Activated naive CD4-positive, alpha-beta T cell treated with anti-CD3 and anti-CD28 coated beads, Interleukin-2, amount 10 ng/mL, durations not matched to agents 7 days and 5 days (primary cell): Measurements from ENCODE around the gene ZNF423.

ENCODE experiments used
- CTCF ChIA-PET: fragments of 350-600 bp; sonication (Branson Sonifier 250); formaldehyde crosslinking; loops from one replicate; lab custom pipeline; 2021; ENCODE audit warnings: antibody characterized with exemption; lab: Charles Lee
- DNase-seq: peaks from one replicate; pipeline ENCODE4 v3.0.0-alpha.2; 2020
- H3K27ac Mint-ChIP-seq: one replicate; pipeline ENCODE4 v1.8.0; 2021; ENCODE audit warnings: mild to moderate bottlenecking, moderate library complexity, mixed read lengths
- H3K27me3 Mint-ChIP-seq: one replicate; pipeline ENCODE4 v1.8.0; 2021; ENCODE audit warnings: mild to moderate bottlenecking, mixed read lengths
- H3K36me3 Mint-ChIP-seq: one replicate; pipeline ENCODE4 v1.8.0; 2021; ENCODE audit warnings: mixed read lengths
- H3K4me1 Mint-ChIP-seq: one replicate; pipeline ENCODE4 v1.8.0; 2021; ENCODE audit warnings: mixed read lengths
- H3K4me3 Mint-ChIP-seq: one replicate; pipeline ENCODE4 v1.8.0; 2021; ENCODE audit warnings: mild to moderate bottlenecking, moderate library complexity, mixed read lengths
- H3K9me3 Mint-ChIP-seq: one replicate; pipeline ENCODE4 v1.8.0; 2021; ENCODE audit warnings: mixed read lengths

Gene ZNF423

DNA sequence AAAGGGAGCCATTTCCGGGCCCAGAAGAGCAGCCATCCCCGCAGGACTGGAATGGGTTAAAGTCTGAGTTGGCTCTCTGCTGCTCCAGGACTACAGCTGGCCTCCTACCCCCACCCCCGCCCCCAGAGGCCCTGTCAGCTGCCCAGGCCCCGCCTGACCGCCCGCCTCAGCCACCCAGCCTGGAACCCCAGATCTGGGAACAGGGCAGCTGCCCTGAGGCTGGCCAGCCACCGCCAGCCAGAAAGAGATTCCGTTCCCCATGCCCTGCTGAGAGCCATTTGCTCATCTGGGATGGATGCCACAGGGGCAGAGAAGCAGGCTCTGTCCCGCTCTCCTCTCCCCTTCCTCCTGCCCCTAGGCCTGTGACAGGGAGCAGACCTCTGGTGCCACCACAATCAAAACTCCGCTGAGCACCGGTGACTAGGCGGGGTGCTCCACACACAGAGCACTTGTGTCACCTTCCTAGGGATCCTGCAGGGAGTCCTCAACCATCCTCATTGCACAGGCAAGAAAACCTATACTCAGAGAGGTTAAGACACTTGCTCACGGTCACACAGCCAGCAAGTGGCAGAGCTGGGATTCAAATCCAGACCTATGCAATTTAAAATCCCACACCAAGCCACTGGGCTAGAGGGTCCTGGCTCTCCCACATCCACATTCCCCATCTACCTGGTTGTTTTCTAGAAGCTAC lies 44.1 kb downstream of the ZNF423 start:
- H3K4me1 Mint-ChIP-seq, result no peaks in the 10 kb centered on the region
- no peak for DNase-seq
- no peak overlapping the region for H3K27ac Mint-ChIP-seq
- H3K27me3 Mint-ChIP-seq, result peaks cover 5% of the 10 kb centered on the region
- H3K36me3 Mint-ChIP-seq, result no peaks in the 10 kb centered on the region
- no peak overlapping the region for H3K4me3 Mint-ChIP-seq
- CTCF ChIA-PET, result no interaction called here
- H3K9me3 Mint-ChIP-seq, result no peaks in the 10 kb centered on the region

DNA sequence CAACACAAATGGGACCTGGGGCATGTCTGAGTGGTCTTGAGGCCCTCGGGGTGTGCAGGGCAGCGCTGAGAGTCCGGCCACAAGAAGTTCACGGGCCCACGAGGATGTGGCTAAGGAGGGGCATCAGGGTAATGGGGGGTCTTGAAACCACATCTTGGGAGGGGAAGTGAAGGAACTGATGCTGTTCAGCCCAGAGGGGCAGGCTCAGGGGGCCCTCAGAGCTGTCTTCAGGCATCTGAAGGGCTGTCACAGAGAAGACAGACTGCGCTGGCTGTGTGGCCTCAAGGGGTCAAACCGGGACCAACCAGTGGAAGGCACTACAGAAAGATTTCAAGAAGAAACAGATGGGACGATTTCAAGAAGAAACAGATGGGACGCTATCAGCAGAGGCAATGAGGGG lies 45.1 kb downstream of the ZNF423 start:
- Mint-ChIP-seq H3K36me3 (no peaks in the 10 kb centered on the region), H3K9me3 (no peaks in the 10 kb centered on the region), H3K4me1 (no peaks in the 10 kb centered on the region), H3K27me3 (peaks cover 5% of the 10 kb centered on the region), H3K27ac (no peak overlapping the region), H3K4me3 (no peak overlapping the region)
- no peak for DNase-seq
- CTCF ChIA-PET, result no interaction called here

DNA sequence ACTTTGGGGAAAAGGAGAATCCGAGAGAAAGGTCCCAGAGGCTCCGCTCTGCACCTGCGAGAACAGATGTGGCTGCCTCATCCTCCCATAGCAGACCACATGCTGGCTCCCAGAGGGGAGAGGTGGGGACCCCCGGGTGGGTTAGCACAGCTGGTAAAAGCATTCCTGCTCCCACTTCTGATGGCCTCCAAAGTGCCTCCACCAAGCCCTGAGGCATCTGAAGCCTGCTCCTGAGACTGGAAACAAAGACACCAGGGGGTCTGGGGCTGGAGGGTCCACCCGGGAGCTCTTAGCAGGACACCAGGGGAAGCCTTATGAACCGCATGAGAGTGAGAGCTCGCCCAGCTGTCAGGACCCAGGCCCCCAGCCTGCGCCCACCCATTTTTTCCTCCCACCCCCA lies 46.4 kb downstream of the ZNF423 start:
- CTCF ChIA-PET, result no interaction called here
- Mint-ChIP-seq H3K27ac (no peak overlapping the region), H3K4me3 (no peak overlapping the region), H3K27me3 (peaks cover 5% of the 10 kb centered on the region), H3K36me3 (no peaks in the 10 kb centered on the region), H3K9me3 (no peaks in the 10 kb centered on the region), H3K4me1 (no peaks in the 10 kb centered on the region)
- no peak for DNase-seq

DNA sequence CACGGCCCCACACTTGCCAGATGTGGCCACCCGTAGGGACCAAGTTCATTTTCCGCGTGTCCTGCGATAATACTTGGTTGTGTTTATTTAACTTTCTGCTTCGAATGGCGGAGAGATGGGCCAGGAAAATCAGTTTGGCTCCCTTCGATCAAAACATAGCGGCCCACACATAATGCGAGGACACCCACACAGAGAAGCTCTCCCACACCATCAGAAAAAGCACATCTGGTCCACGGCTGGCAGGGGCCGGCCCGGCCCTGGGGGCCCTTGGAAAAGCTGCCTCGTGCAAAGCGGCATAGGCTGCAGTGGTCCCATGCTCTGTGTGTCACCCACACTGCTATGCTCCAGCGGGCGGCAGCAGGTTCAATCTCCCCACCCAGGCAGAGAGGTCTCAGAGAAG lies 46.9 kb downstream of the ZNF423 start:
- no peak overlapping the region for H3K4me3 Mint-ChIP-seq
- H3K36me3 Mint-ChIP-seq, result no peaks in the 10 kb centered on the region
- peaks cover 5% of the 10 kb centered on the region for H3K27me3 Mint-ChIP-seq
- CTCF ChIA-PET, result no interaction called here
- no peak overlapping the region for H3K27ac Mint-ChIP-seq
- DNase-seq, result no peak
- no peaks in the 10 kb centered on the region for H3K9me3 Mint-ChIP-seq
- H3K4me1 Mint-ChIP-seq, result no peaks in the 10 kb centered on the region

DNA sequence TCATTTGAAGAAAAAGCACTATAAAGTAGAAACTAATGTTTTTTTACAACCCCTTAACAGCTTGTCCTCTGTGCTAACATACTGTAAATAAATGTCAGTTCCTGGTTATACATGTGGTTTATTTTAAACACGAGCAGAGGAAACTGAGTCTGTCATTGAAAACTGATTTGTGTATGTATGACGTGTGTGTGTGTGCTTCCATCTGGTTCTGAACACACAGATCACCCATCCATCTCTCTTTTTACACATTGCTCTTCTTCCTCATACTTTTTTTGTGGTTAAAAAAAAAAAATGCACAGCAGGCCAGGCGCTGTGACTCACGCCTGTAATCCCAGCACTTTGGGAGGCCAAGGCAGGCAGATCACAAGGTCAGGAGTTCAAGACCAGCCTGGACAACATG lies 49.5 kb downstream of the ZNF423 start:
- Mint-ChIP-seq H3K4me3 (no peak overlapping the region), H3K9me3 (no peaks in the 10 kb centered on the region), H3K27me3 (peaks cover 5% of the 10 kb centered on the region), H3K36me3 (no peaks in the 10 kb centered on the region), H3K4me1 (no peaks in the 10 kb centered on the region), H3K27ac (no peak overlapping the region)
- CTCF ChIA-PET, result no interaction called here
- DNase-seq, result no peak

DNA sequence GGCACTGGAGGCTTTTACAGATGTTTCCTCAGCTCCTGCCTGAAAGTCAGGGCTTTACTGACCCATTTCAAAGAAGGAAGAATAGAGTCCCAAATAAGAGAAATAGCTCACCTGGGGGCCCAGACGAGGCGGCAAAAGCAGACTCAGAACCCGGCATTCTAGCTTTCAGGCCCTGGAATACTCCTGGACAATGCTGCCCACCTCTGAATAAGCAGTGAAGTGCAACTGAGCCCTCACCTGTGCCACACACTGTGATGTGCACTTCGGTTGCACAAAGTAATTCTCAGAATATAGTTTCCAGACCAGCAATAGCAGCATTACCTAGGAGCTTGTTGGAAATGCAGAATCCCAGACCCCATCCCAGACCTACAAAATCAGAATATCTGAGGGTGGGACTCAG lies 54.6 kb downstream of the ZNF423 start:
- Mint-ChIP-seq H3K9me3 (no peaks in the 10 kb centered on the region), H3K4me1 (no peaks in the 10 kb centered on the region), H3K36me3 (no peaks in the 10 kb centered on the region), H3K4me3 (no peak overlapping the region), H3K27ac (no peak overlapping the region), H3K27me3 (peaks cover 4% of the 10 kb centered on the region)
- CTCF ChIA-PET, result no interaction called here
- DNase-seq, result no peak

DNA sequence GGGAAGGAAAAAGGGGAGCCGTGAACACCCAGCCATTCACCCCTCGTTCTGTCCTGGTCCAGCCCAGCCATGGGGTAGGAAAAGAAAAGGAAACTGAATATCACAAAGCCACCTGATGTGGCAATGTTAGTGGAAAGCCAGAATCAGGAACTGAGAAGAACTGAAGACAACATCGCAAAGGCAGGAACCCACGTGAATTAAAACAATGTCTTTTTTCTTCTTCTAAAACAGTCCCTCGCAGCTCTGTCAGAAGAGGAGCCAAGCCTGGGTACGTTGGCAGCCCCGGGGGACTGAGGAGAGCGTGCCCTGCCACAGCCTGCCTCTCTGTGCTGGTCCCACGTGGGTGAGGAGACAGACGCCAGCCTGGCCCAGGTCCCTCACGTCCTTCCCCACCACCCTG lies 55.0 kb downstream of the ZNF423 start:
- Mint-ChIP-seq H3K4me1 (no peaks in the 10 kb centered on the region), H3K9me3 (no peaks in the 10 kb centered on the region), H3K4me3 (no peak overlapping the region), H3K27me3 (peaks cover 7% of the 10 kb centered on the region), H3K36me3 (no peaks in the 10 kb centered on the region), H3K27ac (no peak overlapping the region)
- no peak for DNase-seq
- CTCF ChIA-PET, result no interaction called here

DNA sequence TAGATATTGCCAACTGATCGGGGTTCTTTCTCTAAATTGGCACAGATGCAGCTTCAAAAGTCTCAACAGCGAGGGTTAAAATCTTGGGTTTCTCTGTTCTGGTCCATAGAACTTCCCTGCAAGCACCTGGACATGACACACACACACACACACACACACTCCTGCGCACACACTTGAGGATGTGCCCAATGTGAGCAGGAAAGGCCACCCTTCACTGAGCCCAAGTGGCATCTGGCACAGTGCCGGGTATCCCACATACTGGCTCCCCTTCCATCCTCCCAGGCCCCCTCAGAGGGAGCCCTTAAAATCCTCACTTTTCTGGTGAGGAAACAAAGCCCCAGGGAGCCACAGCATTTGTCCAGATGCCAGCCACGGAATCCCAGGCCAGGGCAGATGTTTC lies 55.5 kb downstream of the ZNF423 start:
- no peaks in the 10 kb centered on the region for H3K9me3 Mint-ChIP-seq
- CTCF ChIA-PET, result no interaction called here
- H3K4me3 Mint-ChIP-seq, result no peak overlapping the region
- no peak for DNase-seq
- H3K27me3 Mint-ChIP-seq, result peaks cover 7% of the 10 kb centered on the region
- H3K27ac Mint-ChIP-seq, result peak overlapping the region; percentile 45
- no peaks in the 10 kb centered on the region for H3K4me1 Mint-ChIP-seq
- H3K36me3 Mint-ChIP-seq, result no peaks in the 10 kb centered on the region

DNA sequence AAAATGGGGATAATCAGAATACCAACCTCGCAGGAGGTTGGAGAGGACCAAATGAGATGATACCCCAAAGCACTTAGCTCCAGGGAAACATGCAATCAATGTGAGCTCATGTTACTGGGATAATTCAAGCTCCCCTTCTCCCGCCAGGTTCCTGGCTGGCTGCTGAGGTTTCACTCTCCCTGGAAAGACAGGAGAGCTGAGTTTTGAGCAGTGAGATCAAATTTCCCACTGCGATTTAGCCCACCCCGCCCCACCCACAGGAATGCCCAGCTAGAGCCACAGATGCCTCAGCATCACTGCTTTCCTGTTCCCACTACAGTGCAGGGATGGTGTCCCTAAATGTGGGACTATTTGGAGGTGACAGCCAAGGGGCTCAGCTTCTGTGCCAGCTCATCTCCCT lies 56.7 kb downstream of the ZNF423 start:
- H3K4me3 Mint-ChIP-seq, result no peak overlapping the region
- no peaks in the 10 kb centered on the region for H3K9me3 Mint-ChIP-seq
- no peaks in the 10 kb centered on the region for H3K4me1 Mint-ChIP-seq
- H3K27ac Mint-ChIP-seq, result no peak overlapping the region
- H3K36me3 Mint-ChIP-seq, result no peaks in the 10 kb centered on the region
- H3K27me3 Mint-ChIP-seq, result peaks cover 7% of the 10 kb centered on the region
- no peak for DNase-seq
- CTCF ChIA-PET, result no interaction called here

DNA sequence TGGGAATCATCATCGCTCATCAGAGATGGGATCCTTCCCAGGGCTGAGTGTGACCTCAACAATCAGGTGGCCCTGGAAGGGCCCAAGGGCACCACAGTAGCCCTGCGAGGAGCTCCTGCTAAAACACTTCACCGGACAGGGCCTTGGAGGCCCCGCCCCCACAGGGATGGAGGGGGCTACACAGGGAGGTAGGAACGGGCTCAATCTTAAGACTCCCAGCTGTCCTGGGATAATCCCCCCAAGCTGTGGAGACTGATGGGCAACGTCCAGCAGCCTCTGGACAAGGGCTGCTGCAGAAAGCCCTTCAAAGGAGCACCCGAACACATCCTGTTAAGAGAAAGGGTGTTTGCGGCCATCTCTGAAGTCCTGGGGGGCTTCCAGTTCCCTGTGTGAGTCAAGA lies 60.4 kb downstream of the ZNF423 start:
- H3K27me3 Mint-ChIP-seq, result peaks cover 7% of the 10 kb centered on the region
- H3K36me3 Mint-ChIP-seq, result no peaks in the 10 kb centered on the region
- no peaks in the 10 kb centered on the region for H3K9me3 Mint-ChIP-seq
- H3K27ac Mint-ChIP-seq, result no peak overlapping the region
- no peaks in the 10 kb centered on the region for H3K4me1 Mint-ChIP-seq
- CTCF ChIA-PET, result no interaction called here
- DNase-seq, result no peak
- H3K4me3 Mint-ChIP-seq, result no peak overlapping the region

DNA sequence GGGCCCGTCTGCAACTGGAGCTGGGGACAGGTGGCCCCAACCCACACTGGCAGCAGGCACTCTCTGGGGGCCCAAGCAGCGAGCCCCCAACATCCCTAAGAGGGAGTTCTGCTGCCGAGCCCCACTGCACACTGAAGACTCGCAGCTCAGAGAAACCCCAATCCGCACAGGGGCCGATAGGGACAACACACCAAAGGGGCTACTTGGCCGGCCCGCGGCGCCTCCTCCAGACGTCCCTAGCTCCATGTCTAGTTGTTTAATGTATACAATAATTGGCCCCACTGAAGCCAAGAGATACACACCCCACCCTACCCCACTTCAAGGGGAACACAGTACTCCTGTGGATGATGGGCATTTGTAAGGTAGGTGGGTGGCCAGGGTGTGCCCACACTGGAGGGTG lies 62.7 kb downstream of the ZNF423 start:
- DNase-seq, result no peak
- peaks cover 11% of the 10 kb centered on the region for H3K27me3 Mint-ChIP-seq
- no peak overlapping the region for H3K27ac Mint-ChIP-seq
- H3K4me3 Mint-ChIP-seq, result no peak overlapping the region
- CTCF ChIA-PET, result no interaction called here
- no peaks in the 10 kb centered on the region for H3K9me3 Mint-ChIP-seq
- no peaks in the 10 kb centered on the region for H3K36me3 Mint-ChIP-seq
- no peaks in the 10 kb centered on the region for H3K4me1 Mint-ChIP-seq

DNA sequence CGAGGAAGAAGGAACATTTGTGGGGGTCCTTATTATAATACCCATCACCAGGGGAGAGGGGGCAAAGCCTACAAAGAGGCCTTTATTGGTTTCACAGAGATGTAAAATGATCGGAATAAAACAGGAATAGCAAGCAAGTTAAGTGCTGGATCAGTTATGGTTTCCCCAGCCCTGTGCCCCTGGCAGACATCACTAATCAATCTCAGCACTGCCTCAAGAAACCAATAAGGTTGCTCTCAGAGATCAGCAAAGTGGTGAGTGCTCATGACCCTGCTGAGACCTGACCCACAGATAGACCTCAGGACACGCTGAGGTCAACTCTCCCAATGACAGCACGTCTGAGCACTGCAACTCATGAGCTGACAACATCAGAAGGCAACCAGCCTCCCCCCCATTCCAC lies 66.3 kb downstream of the ZNF423 start:
- CTCF ChIA-PET, result no interaction called here
- Mint-ChIP-seq H3K27me3 (peaks cover 11% of the 10 kb centered on the region), H3K36me3 (no peaks in the 10 kb centered on the region), H3K4me3 (no peak overlapping the region), H3K4me1 (no peaks in the 10 kb centered on the region), H3K27ac (no peak overlapping the region), H3K9me3 (no peaks in the 10 kb centered on the region)
- no peak for DNase-seq

DNA sequence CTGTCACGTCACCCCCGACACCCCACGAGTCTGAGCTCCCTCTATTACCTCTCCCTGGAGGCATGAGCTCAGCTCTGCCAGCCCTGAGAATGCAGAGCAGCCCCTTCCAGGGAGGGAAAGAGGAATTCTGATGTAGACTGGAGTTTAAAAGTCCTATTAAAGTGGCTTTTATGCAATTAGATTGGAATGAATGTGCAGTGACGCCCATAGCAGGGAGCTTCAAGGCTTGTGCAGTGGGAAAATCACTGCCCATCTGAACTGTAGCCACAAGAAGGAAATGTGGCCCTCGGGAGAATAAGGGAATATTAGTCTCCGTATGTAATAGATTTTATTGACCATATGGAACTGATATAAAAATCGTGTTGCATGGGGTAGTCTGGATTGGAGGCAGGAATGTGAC lies 66.9 kb downstream of the ZNF423 start:
- Mint-ChIP-seq H3K27ac (no peak overlapping the region), H3K4me3 (no peak overlapping the region), H3K36me3 (no peaks in the 10 kb centered on the region), H3K27me3 (peaks cover 11% of the 10 kb centered on the region), H3K4me1 (no peaks in the 10 kb centered on the region), H3K9me3 (no peaks in the 10 kb centered on the region)
- CTCF ChIA-PET, result no interaction called here
- DNase-seq, result no peak

DNA sequence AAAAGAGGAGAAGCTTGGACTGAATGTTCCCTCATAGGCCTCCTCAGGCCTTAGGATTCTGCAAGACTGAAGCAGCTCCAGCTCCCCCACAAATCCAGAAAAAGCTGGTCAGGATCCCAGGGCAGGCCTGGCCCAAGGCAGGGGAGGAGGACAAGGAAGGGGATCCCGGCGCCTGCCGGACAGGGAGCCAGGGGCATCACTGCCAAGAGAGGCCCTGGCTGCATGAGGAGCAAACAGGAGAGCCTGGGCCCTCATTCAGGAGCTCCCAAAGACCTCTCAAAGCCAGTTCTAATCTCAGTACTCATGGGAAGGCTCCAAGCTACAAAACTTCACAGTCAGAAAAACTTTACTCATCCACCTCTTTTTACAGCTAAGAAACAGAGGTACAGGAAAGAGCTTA lies 67.3 kb downstream of the ZNF423 start:
- H3K27ac Mint-ChIP-seq, result no peak overlapping the region

DNA sequence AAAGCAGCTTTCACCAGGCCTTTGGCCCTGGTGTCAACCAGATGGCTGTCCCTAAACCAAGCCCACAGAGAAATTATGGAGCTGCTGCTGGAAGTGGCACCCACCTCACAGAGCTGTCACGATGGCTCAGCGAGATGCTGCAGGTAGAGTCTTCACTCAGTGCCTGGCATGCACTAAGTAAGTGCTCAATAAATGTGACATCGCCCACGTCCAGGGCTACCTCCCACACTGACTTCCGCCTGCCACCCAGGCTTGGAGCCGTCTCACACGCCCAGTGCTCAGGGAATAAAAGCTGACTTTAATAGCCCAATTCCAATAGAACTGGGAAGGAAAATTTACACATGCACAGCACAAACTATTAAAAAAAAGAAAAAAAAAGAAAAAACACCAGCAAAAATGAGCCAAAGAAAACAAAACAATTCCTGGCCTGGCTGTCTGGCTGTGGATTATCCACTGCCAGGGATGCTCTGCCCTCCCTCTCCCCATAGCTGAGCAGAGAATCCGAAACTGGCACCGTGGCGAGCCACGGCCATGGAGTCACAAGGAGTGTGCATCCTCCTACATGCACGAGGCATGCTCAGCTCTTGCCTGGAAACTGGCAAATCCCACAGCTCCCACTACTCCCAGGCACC lies 68.9 kb downstream of the ZNF423 start:
- peaks cover 11% of the 10 kb centered on the region for H3K27me3 Mint-ChIP-seq
- H3K4me1 Mint-ChIP-seq, result no peaks in the 10 kb centered on the region
- no peak for DNase-seq
- no peaks in the 10 kb centered on the region for H3K36me3 Mint-ChIP-seq
- no peaks in the 10 kb centered on the region for H3K9me3 Mint-ChIP-seq
- H3K27ac Mint-ChIP-seq, result no peak overlapping the region
- no peak overlapping the region for H3K4me3 Mint-ChIP-seq
- CTCF ChIA-PET, result no interaction called here

More for the DNA sequence above, 67.3 kb downstream of the ZNF423 start:
- DNase-seq, result no peak
- Mint-ChIP-seq H3K4me1 (no peaks in the 10 kb centered on the region), H3K9me3 (no peaks in the 10 kb centered on the region), H3K27me3 (peaks cover 11% of the 10 kb centered on the region), H3K4me3 (no peak overlapping the region), H3K36me3 (no peaks in the 10 kb centered on the region)
- CTCF ChIA-PET, result no interaction called here
